CD14-positive monocyte (primary cell): Measurements from ENCODE around the gene EPHB4. TPM values are rescaled to one million over a fixed set of nuclear protein-coding genes. Genes with fewer than 3 reads are reported as not detected.

Source experiments
- DNase-seq, 3 donors: peaks; one replicate each; pipeline ENCODE4 v3.0.0-alpha.2; 2011 to 2022
- H2AFZ ChIP-seq: 2 replicates; pipeline ENCODE4 v1.6.0; 2012; ENCODE audit warnings: mild to moderate bottlenecking, low read depth, low read length, inconsistent platforms; ENCODE audit not compliant: insufficient read depth, poor library complexity, severe bottlenecking
- H3K27ac ChIP-seq, 2 donors: 1 replicate in 1 of 2; 2 replicates in 1 of 2; pipeline ENCODE4 v1.5.1; 2012 to 2013; ENCODE audit warnings: low read length in 2 of 2, control low read depth in 1 of 2, inconsistent platforms in 1 of 2, low read depth in 1 of 2, mild to moderate bottlenecking in 1 of 2
- H3K27me3 ChIP-seq, 2 donors: one replicate each; pipeline versions ENCODE4 v1.6.0 to v1.6.1; 2011 to 2013; ENCODE audit warnings: low read length in 2 of 2; ENCODE audit not compliant: control insufficient read depth in 2 of 2, insufficient read depth in 2 of 2
- H3K36me3 ChIP-seq, 2 donors: replicated peaks in 1 of 2; 1 replicate in 1 of 2; 2 replicates in 1 of 2; pipeline versions ENCODE4 v1.5.1 to v1.6.1; 2012 to 2013; ENCODE audit warnings: low read length in 2 of 2, control low read depth in 1 of 2, inconsistent platforms in 1 of 2, mild to moderate bottlenecking in 1 of 2; ENCODE audit not compliant: insufficient read depth in 2 of 2, control insufficient read depth in 1 of 2
- H3K4me1 ChIP-seq, 2 donors: 1 replicate in 1 of 2; 2 replicates in 1 of 2; pipeline versions ENCODE4 v1.5.1 to v1.6.1; 2012 to 2013; ENCODE audit warnings: low read length in 2 of 2, control low read depth in 1 of 2, inconsistent platforms in 1 of 2, mild to moderate bottlenecking in 1 of 2, moderate library complexity in 1 of 2; ENCODE audit not compliant: insufficient read depth in 2 of 2, control insufficient read depth in 1 of 2
- H3K4me2 ChIP-seq: replicated peaks from 2 replicates; pipeline ENCODE3; 2012; ENCODE audit warnings: low read length, moderate library complexity, mild to moderate bottlenecking; ENCODE audit not compliant: poor library complexity, severe bottlenecking; ENCODE audit errors: extremely low read depth
- H3K4me3 ChIP-seq, 3 experiments: fragments of 200-600 bp in 1 of 3; sonication (generic) in 1 of 3; replicated peaks in 1 of 3; 1 replicate in 2 of 3; 2 replicates in 1 of 3; pipeline ENCODE4 v1.5.1; 2011 to 2013; ENCODE audit warnings: low read length in 3 of 3, mild to moderate bottlenecking in 3 of 3, control low read depth in 2 of 3, low read depth in 2 of 3, inconsistent platforms in 1 of 3, moderate library complexity in 1 of 3
- H3K79me2 ChIP-seq: 2 replicates; pipeline ENCODE4 v1.6.0; 2012; ENCODE audit warnings: mild to moderate bottlenecking, control low read depth, inconsistent platforms, low read length, moderate library complexity; ENCODE audit not compliant: insufficient read depth
- H3K9ac ChIP-seq: 2 replicates; pipeline ENCODE4 v1.6.0; 2017; ENCODE audit warnings: low read length, mild to moderate bottlenecking; ENCODE audit not compliant: insufficient read depth, poor library complexity, severe bottlenecking
- H3K9me3 ChIP-seq, 2 donors: replicated peaks in 1 of 2; 1 replicate in 1 of 2; 2 replicates in 1 of 2; pipeline versions ENCODE4 v1.5.1 to v1.6.1; 2012 to 2013; ENCODE audit warnings: low read length in 2 of 2, control low read depth in 1 of 2; ENCODE audit not compliant: control insufficient read depth in 1 of 2, insufficient read depth in 1 of 2
- H4K20me1 ChIP-seq: 2 replicates; pipeline ENCODE4 v1.6.0; 2012; ENCODE audit warnings: mild to moderate bottlenecking, low read length, control low read depth, moderate library complexity; ENCODE audit not compliant: insufficient read depth
- H3K27ac Mint-ChIP-seq, 7 donors: one replicate each; pipeline ENCODE4 v1.8.0; 2020; ENCODE audit warnings: mild to moderate bottlenecking in 7 of 7, mixed read lengths in 7 of 7, moderate library complexity in 6 of 7, inconsistent platforms in 2 of 7
- H3K27me3 Mint-ChIP-seq, 3 donors: one replicate each; pipeline ENCODE4 v1.8.0; 2021 to 2022; ENCODE audit warnings: low read depth in 3 of 3, mild to moderate bottlenecking in 3 of 3, mixed read lengths in 3 of 3, moderate library complexity in 3 of 3, inconsistent platforms in 1 of 3
- H3K36me3 Mint-ChIP-seq, 2 donors: one replicate each; pipeline ENCODE4 v1.8.0; 2020; ENCODE audit warnings: mixed read lengths in 2 of 2, inconsistent platforms in 1 of 2, mild to moderate bottlenecking in 1 of 2
- H3K4me1 Mint-ChIP-seq: one replicate; pipeline ENCODE4 v1.8.0; 2020; ENCODE audit warnings: mild to moderate bottlenecking, mixed read lengths
- H3K4me3 Mint-ChIP-seq, 2 donors: one replicate each; pipeline ENCODE4 v1.8.0; 2020; ENCODE audit warnings: mild to moderate bottlenecking in 2 of 2, mixed read lengths in 2 of 2, moderate library complexity in 1 of 2
- H3K9me3 Mint-ChIP-seq, 7 donors: one replicate each; pipeline ENCODE4 v1.8.0; 2020 to 2022; ENCODE audit warnings: mixed read lengths in 7 of 7, mild to moderate bottlenecking in 6 of 7, moderate library complexity in 6 of 7, inconsistent platforms in 2 of 7
- CTCF ChIP-seq: fragments of 200-600 bp; IDR thresholded peaks from one replicate; pipeline ENCODE4 v1.8.0; 2022; ENCODE audit warnings: antibody characterized with exemption, mild to moderate bottlenecking
- WGBS: methylation state at CpG from one replicate; pipeline ENCODE4 v1.1.5; 2013; ENCODE audit warnings: missing lambda C conversion rate; ENCODE audit not compliant: insufficient coverage; 5-methylcytosine and 5-hydroxymethylcytosine counted together
- intact Hi-C, 2 donors: fragments of 100-400 bp; cut with micrococcal nuclease; formaldehyde crosslinking; loops; one replicate each; pipeline versions ENCODE4 v1.15.0 to v1.15.1; 2023
- polyA plus RNA-seq, 3 donors: library from polyadenylated mRNA; depleted of rRNA in 1 of 3; unstranded in 2 of 3; stranded (reverse) in 1 of 3; fragments of 300-500 nt in 2 of 3; fragments of >200 nt in 1 of 3; fragmentation: Illumina TruSeq in 2 of 3; gene quantifications; 1 replicate in 2 of 3; 2 replicates in 1 of 3; pipeline ENCODE4 v1.2.3, GENCODE V29; 2012 to 2021

EPHB4 gene
- polyA plus RNA-seq, 3 donors = 5.0 to 6.5 (median 5.7) TPM

- peaks cover 53% of the 10 kb centered on the region for H4K20me1 ChIP-seq
- H3K9me3 ChIP-seq = no peaks in the 10 kb centered on the region
- no peak overlapping the region for H3K4me2 ChIP-seq
- Mint-ChIP-seq H3K4me3 (no peak overlapping the region), H3K36me3 (peaks cover 57% of the 10 kb centered on the region in 2 donors), H3K9me3 (no peaks in the 10 kb centered on the region), H3K27me3 (peaks cover 1 to 4% (median 2%) of the 10 kb centered on the region in 3 donors), H3K4me1 (peaks cover 37% of the 10 kb centered on the region), H3K27ac (no peak overlapping the region)
- H2AFZ ChIP-seq = no peak overlapping the region
- intact Hi-C loops = no loop called here
- peaks cover 57 to 62% of the 10 kb centered on the region in 2 donors for H3K36me3 ChIP-seq
- H3K27ac ChIP-seq = no peak overlapping the region
- 85% methylated on average over 5 of the region's 12 CpGs for WGBS
- no peak for DNase-seq
- H3K4me3 ChIP-seq = no peak overlapping the region
- no peaks in the 10 kb centered on the region for H3K27me3 ChIP-seq
- peaks cover 19% of the 10 kb centered on the region for H3K79me2 ChIP-seq
- H3K4me1 ChIP-seq = peaks cover 28 to 38% of the 10 kb centered on the region in 2 donors
- no peak for TF ChIP-seq CTCF
- no peak overlapping the region for H3K9ac ChIP-seq
Measured at GRCh38 chr7:100864263-100864845, 37.0 kb upstream of the EPHB4 start.

GRCh38 chr7:100863406-100863950, 36.2 kb upstream of the EPHB4 start:
- H4K20me1 ChIP-seq = peaks cover 62% of the 10 kb centered on the region
- H3K4me3 ChIP-seq = no peak overlapping the region
- H2AFZ ChIP-seq = no peak overlapping the region
- Mint-ChIP-seq H3K27ac (peak overlapping the region in 1 of 7 donors; percentile 30), H3K4me1 (peaks cover 37% of the 10 kb centered on the region), H3K9me3 (no peaks in the 10 kb centered on the region), H3K36me3 (peaks cover 64 to 65% of the 10 kb centered on the region in 2 donors), H3K27me3 (peaks cover 1 to 4% (median 2%) of the 10 kb centered on the region in 3 donors), H3K4me3 (no peak overlapping the region)
- WGBS = 13% methylated on average over 4 of the region's 10 CpGs
- no peak for TF ChIP-seq CTCF
- H3K27me3 ChIP-seq = no peaks in the 10 kb centered on the region
- peaks cover 28 to 34% of the 10 kb centered on the region in 2 donors for H3K4me1 ChIP-seq
- H3K79me2 ChIP-seq = peaks cover 27% of the 10 kb centered on the region
- no peak overlapping the region for H3K9ac ChIP-seq
- peaks cover 66 to 71% of the 10 kb centered on the region in 2 donors for H3K36me3 ChIP-seq
- no peak overlapping the region for H3K27ac ChIP-seq
- no peak overlapping the region for H3K4me2 ChIP-seq
- no peak for DNase-seq
- intact Hi-C loops = no loop called here
- H3K9me3 ChIP-seq = no peaks in the 10 kb centered on the region
